NCI-H345 treated with DMSO at 0.1 percent for 48 hours (cell line): Measurements from ENCODE around the gene RAB11FIP4.

Source experiments
- DNase-seq: peaks from one replicate; lab custom pipeline; 2025; ENCODE audit not compliant: unreplicated experiment; lab: John Stamatoyannopoulos, UW

RAB11FIP4 gene

DNA sequence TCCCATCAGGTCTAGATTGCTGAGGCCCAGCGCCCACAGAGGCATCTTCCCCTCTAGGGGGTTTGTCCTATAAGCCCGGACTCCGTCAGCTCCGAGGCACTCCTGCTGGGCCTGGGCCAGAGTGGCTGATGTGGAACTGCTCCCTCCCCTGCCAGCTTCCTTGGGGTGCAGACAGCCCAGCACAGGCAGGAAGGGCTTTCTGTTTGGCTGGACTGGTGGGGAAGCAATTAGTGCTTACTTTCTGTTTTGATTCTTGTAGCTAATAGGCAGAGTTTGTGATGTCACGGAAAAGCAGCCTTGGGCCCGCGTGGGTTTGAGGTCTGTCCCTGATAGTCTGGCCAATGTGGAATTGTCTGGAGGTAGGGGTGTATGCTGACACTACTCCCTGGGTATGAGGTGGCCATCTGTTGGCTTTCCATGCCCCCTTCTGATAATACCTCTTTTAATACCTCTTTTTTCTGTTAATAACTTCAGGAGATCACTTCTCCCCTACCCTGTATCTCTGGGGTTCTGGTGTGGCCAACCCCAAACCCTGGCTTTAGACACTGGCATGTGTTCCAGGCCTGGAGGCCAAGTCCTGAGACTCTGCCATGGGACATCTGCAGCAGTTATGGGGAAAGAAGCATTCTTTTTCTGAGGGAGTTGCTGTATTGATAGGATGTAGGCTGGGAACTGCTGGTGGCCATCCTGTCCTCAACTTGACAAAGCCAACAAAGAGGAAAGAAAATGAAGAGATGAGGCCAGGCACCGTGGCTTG lies 190.9 kb downstream of the RAB11FIP4 start:
- DNase-seq, result no peak

GRCh38 chr17:31583772-31584356 lies 192.4 kb downstream of the RAB11FIP4 start:
- DNase-seq, result no peak

DNA sequence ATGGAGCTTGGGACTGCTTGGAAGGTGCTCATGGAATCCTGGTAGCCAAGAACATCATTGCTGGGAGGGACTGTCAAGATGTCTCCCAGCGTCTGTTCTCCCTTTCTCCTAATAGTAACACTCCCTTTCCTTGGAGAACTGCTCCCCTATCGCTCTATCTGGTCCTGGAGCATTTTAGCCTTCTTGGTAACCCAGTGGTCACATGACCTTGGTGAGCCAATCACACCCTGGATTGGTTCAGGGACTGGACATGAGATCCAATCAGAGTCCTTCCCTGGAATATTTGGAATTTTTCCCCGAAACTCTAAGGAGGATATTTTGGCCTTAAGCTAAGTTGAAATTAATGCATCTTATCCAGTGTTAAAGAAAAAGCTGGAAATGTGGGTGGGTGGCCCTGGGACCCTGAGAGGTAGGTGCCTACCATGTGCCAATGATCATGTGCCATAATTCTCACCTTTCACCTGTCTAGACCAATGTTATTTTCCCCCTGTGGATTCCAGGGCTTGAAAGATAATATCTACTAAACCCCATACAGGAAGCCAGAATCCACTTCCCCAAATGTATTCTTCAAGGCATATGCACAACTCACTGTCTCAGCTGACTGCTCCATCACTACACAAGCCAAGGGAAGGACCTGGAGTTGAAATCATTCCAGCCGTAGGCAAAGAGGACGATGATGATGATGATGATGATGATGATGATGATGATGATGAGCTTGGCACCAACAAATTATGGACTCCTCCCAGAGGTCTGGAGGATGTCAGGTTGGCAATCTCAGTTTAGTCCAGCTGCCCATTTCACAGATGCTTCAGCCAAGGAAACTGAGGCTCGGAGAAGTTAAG lies 193.2 kb downstream of the RAB11FIP4 start:
- DNase-seq, result no peak

DNA sequence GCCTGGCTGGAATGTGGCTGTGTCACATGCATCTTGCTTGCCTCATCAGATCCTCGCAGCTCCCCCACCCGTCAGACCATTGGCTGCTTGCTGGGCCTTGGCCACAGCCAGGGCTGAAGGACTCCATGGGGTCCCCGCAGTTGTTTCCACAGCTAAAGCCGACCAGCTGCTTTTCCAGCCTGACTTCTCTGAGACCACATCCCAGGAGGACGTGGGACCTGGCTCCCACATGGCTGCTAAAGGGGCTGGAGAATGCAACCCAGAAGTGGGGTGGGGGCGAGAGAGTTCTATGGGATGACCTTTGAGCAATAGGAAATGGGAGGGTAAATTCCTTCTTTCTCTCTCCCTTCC lies 193.8 kb downstream of the RAB11FIP4 start:
- DNase-seq, result no peak

GRCh38 chr17:31586946-31587345 lies 195.5 kb downstream of the RAB11FIP4 start:
- DNase-seq, result no peak

GRCh38 chr17:31587462-31587861 lies 196.0 kb downstream of the RAB11FIP4 start:
- no peak for DNase-seq
